Calu3 (cell line): ENCODE measurements around the gene RUNDC3A. TPM values are rescaled to one million over a fixed set of nuclear protein-coding genes. Genes with fewer than 3 reads are reported as not detected.

Experiments
- BruUV-seq: library from RNA; stranded (reverse); fragments of 400-500 nt; replicated peaks from 2 replicates; lab custom pipeline; 2021; lab: Mats Ljungman, UMichigan
- CTCF ChIA-PET: fragments of 300-600 bp; sonication (Branson Sonifier 250); formaldehyde crosslinking; loops from one replicate; lab custom pipeline; 2022; ENCODE audit warnings: antibody characterized with exemption; lab: Charles Lee
- DNase-seq: peaks from one replicate; pipeline ENCODE4 v3.0.0; 2022
- H3K27ac Mint-ChIP-seq: one replicate; pipeline ENCODE4 v1.8.0; 2022; ENCODE audit warnings: mixed read lengths; ENCODE audit not compliant: unreplicated experiment
- H3K27me3 Mint-ChIP-seq: one replicate; pipeline ENCODE4 v1.8.0; 2022; ENCODE audit warnings: mixed read lengths; ENCODE audit not compliant: unreplicated experiment
- H3K36me3 Mint-ChIP-seq: one replicate; pipeline ENCODE4 v1.8.0; 2022; ENCODE audit warnings: mild to moderate bottlenecking, moderate library complexity, mixed read lengths; ENCODE audit not compliant: insufficient read depth, unreplicated experiment
- H3K4me1 Mint-ChIP-seq: one replicate; pipeline ENCODE4 v1.8.0; 2022; ENCODE audit warnings: mild to moderate bottlenecking, low read depth, mixed read lengths; ENCODE audit not compliant: unreplicated experiment
- H3K4me3 Mint-ChIP-seq: one replicate; pipeline ENCODE4 v1.8.0; 2022; ENCODE audit warnings: mild to moderate bottlenecking, low read depth, moderate library complexity, mixed read lengths; ENCODE audit not compliant: unreplicated experiment
- H3K9me3 Mint-ChIP-seq: one replicate; pipeline ENCODE4 v1.8.0; 2022; ENCODE audit warnings: low read depth, mixed read lengths; ENCODE audit not compliant: unreplicated experiment
- intact Hi-C: fragments of 100-400 bp; cut with micrococcal nuclease; formaldehyde crosslinking; loops from one replicate; pipeline ENCODE4 v1.10.0; 2022; ENCODE audit not compliant: unreplicated experiment
- total RNA-seq: library from RNA; stranded (reverse); gene quantifications from 2 replicates; pipeline ENCODE4 v1.2.3, GENCODE V29; 2022
- TF ChIP-seq, protein P1 (sequence below): fragments of 200-600 bp; IDR thresholded peaks from one replicate; pipeline ENCODE4 v1.8.0; 2022; ENCODE audit warnings: antibody characterized with exemption; ENCODE audit not compliant: unreplicated experiment

Gene RUNDC3A
- total RNA-seq, 1 experiment from 2014 or later: 1.2 TPM

DNA sequence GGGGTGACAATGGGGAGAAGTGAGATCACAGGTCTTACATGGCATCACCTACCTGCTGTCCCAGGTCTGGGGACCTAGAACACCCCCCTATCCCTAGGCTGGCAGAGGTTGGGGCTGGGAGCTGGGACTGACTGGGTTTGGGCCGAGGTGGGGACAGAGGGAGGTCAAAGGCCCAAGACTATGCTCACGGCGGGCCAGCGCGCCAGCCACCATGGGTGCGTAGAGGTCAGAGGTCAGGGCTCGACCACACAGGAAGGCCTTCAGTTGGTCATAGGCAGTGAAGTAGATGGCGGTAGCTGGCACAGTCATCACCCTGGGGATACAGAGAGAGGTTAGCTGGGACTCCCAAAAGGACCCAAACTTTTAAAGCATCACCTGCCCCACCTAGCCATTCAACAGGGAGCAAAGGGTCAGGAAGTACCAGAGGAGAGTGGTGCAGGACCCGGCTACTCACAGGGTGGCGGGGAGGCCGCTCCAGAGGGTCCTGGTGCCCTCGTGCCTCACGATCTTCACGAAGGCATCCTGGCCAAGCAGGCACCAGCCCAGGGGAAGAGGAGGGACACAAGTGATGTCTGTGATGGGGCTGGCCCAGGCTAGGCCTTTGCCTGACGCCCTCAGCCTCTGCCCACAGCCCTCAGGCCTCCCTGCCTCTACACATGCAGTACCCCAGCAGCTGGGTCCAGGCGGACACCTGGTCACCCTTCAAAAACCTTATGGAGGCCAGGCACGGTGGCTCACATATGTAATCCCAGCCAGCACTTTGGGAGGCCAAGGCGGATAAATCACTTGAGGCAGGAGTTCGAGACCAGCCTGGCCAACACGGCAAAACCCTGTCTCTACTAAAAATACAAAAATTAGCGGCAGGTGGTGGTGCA is 13.1 kb downstream of the RUNDC3A start:
- CTCF ChIA-PET: interaction anchor here (1.2 kb wide), 1 partner anchor 9 kb away, joined by 3 read pairs; no protein-coding TSS in a partner anchor
- BruUV-seq: no TSS peak
- H3K4me1 Mint-ChIP-seq: peaks cover 7% of the 10 kb centered on the region

DNA sequence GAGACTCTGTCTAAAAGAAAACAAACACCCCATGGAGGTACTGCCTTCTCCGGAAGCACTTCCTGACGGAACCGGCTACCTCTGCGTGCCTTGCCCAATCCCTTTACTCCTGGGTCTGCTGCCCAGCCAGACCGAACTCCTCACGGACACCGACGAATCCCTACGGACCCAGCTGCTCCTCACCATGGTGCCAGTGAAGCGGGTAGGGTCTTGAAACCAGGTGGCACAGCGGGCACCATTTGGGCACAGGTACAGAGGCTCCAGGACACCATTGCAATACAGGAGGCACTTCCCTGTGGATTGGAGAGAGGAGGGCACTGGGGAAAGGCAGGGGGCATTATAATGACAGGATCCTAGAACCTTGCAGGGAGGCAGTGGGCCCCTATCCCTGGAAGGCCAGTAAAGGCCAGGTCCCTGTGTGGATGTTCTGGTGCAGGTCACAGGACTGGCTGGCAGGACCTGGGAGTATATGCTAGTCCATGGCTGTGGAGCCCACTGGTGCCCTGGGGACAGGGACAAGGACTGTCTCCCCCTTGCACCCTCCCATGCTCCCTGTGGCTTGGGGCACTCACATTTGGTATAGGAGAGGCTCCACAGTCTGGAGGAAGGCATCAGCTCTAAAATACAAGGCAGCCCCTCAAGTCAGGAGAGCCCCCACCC is 14.0 kb downstream of the RUNDC3A start:
- Mint-ChIP-seq H3K4me1 (peaks cover 7% of the 10 kb centered on the region), H3K27me3 (peaks cover 12% of the 10 kb centered on the region), H3K36me3 (peaks cover 68% of the 10 kb centered on the region), H3K9me3 (no peaks in the 10 kb centered on the region), H3K27ac (no peak overlapping the region), H3K4me3 (no peak overlapping the region)
- intact Hi-C loops: no loop called here
- CTCF ChIA-PET: interaction anchor here (1.4 kb wide), 1 partner anchor 12 kb away, joined by 5 read pairs; no protein-coding TSS in a partner anchor
- no peak for DNase-seq
- BruUV-seq: no TSS peak
- TF ChIP-seq, protein P1, sequence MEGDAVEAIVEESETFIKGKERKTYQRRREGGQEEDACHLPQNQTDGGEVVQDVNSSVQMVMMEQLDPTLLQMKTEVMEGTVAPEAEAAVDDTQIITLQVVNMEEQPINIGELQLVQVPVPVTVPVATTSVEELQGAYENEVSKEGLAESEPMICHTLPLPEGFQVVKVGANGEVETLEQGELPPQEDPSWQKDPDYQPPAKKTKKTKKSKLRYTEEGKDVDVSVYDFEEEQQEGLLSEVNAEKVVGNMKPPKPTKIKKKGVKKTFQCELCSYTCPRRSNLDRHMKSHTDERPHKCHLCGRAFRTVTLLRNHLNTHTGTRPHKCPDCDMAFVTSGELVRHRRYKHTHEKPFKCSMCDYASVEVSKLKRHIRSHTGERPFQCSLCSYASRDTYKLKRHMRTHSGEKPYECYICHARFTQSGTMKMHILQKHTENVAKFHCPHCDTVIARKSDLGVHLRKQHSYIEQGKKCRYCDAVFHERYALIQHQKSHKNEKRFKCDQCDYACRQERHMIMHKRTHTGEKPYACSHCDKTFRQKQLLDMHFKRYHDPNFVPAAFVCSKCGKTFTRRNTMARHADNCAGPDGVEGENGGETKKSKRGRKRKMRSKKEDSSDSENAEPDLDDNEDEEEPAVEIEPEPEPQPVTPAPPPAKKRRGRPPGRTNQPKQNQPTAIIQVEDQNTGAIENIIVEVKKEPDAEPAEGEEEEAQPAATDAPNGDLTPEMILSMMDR: no peak

More for the DNA sequence above, 13.1 kb downstream of the RUNDC3A start:
- H3K27ac Mint-ChIP-seq: no peak overlapping the region
- TF ChIP-seq, protein P1: no peak
- no peaks in the 10 kb centered on the region for H3K9me3 Mint-ChIP-seq
- H3K36me3 Mint-ChIP-seq: peaks cover 61% of the 10 kb centered on the region
- no peak overlapping the region for H3K4me3 Mint-ChIP-seq
- intact Hi-C loops: no loop called here
- DNase-seq: no peak
- H3K27me3 Mint-ChIP-seq: peaks cover 20% of the 10 kb centered on the region

DNA sequence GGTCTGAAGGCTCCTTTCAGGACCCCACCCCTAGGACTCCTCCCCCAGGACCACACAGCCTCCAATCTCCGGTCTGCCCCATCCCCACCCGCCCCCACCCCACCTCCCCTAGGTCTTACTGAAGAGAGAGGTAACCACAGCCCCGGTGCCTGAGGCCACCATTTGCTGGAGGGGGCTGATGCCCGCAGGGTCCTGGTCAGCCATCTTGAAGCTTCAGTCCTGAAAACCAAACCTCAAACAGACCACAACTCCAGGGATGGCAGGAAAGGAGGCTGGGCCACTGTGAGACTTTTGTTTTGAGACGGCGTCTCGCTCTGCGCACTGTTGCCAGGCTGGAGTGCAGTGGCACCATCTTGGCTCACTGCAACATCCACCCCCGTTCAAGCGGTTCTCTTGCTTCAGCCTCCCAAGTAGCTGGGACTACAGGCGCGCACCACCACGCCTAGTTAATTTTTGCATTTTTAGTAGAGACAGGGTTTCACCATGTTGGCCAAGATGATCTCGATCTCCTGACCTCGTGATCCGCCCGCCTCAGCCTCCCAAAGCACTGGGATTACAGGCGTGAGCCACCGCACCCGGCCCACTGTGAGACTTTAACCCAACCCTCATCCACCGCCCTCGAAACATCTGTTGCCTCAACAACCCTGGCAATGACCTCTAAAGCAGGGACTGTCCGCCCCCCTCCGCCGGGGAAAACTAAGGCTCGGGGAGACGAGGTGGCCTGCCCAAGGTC is 15.1 kb downstream of the RUNDC3A start:
- no peak for DNase-seq
- peak overlapping the region; percentile 36 for H3K27ac Mint-ChIP-seq
- CTCF ChIA-PET: interaction anchor here (0.6 to 1.9 kb wide), 6 partner anchors 8 to 154 kb away, joined by 3 to 9 read pairs (median 4); no protein-coding TSS in a partner anchor
- no peaks in the 10 kb centered on the region for H3K27me3 Mint-ChIP-seq
- BruUV-seq: TSS peak; percentile 44
- H3K36me3 Mint-ChIP-seq: peaks cover 61% of the 10 kb centered on the region
- H3K4me1 Mint-ChIP-seq: peaks cover 7% of the 10 kb centered on the region
- TF ChIP-seq, protein P1: no peak
- peak overlapping the region; percentile 96 for H3K4me3 Mint-ChIP-seq
- no peaks in the 10 kb centered on the region for H3K9me3 Mint-ChIP-seq
- intact Hi-C loops: no loop called here

DNA sequence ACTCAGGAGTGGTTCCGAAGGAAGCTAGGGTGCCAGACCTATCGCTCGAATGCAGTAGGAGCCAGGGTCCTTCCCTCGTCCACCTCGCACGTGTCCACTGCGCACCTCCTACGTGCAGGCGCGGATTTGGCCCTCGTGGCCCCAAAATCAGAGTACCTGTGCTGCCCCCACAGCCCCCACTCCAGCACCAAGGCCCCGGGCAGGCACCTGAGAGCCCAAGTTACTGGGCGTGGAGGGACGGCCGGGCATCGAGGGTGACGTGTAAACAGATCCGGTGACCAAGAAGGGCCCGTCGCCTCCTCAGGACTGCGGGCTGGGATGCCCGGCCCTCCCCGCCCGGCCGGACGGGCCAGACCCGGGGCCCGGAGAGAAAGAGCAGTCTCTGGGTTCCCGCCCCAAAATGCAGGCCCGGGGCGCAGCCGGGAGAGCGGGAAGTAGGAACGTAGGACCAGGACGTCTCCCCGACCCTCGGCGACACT is 15.7 kb downstream of the RUNDC3A start:
- DNase-seq: peak; percentile 58
- no TSS peak for BruUV-seq

More for the DNA sequence above, 15.7 kb downstream of the RUNDC3A start:
- Mint-ChIP-seq H3K9me3 (no peaks in the 10 kb centered on the region), H3K36me3 (peaks cover 56% of the 10 kb centered on the region), H3K4me3 (peak overlapping the region; percentile 96), H3K4me1 (peaks cover 7% of the 10 kb centered on the region), H3K27ac (peak overlapping the region; percentile 36), H3K27me3 (no peaks in the 10 kb centered on the region)
- TF ChIP-seq, protein P1: no peak
- intact Hi-C loops: no loop called here
- CTCF ChIA-PET: interaction anchor here (0.6 to 1.9 kb wide), 6 partner anchors 9 to 155 kb away, joined by 3 to 9 read pairs (median 4); no protein-coding TSS in a partner anchor
